Liver (tissue), 9 donors: ENCODE measurements around the gene KLHL24. TPM values are rescaled to one million over a fixed set of nuclear protein-coding genes. Genes with fewer than 3 reads are reported as not detected.
A peak's percentile ranks its signal among the peaks of the same experiment; 100 is the strongest.

Source experiments
- DNase-seq: peaks from one replicate; pipeline ENCODE4 v3.0.0-alpha.2; 2017; ENCODE audit warnings: low spot score
- H3K27ac ChIP-seq, 2 donors: one replicate each; pipeline ENCODE4 v1.7.0; 2013; ENCODE audit warnings: inconsistent platforms in 2 of 2, low read length in 2 of 2, control low read depth in 1 of 2, low read depth in 1 of 2, mild to moderate bottlenecking in 1 of 2
- H3K27me3 ChIP-seq, 4 donors: one replicate each; pipeline versions ENCODE4 v1.6.1 to v1.7.0; 2013; ENCODE audit warnings: low read length in 3 of 4, inconsistent platforms in 1 of 4, mild to moderate bottlenecking in 1 of 4, moderate library complexity in 1 of 4; ENCODE audit not compliant: control insufficient read depth in 4 of 4, insufficient read depth in 4 of 4
- H3K36me3 ChIP-seq, 4 donors: one replicate each; pipeline versions ENCODE4 v1.6.1 to v1.7.0; 2013; ENCODE audit warnings: low read length in 3 of 4, mild to moderate bottlenecking in 3 of 4, low read depth in 1 of 4, moderate library complexity in 1 of 4; ENCODE audit not compliant: control insufficient read depth in 4 of 4, insufficient read depth in 3 of 4
- H3K4me1 ChIP-seq, 4 donors: one replicate each; pipeline versions ENCODE4 v1.6.1 to v1.7.0; 2013; ENCODE audit warnings: low read length in 3 of 4, mild to moderate bottlenecking in 3 of 4, moderate library complexity in 1 of 4; ENCODE audit not compliant: control insufficient read depth in 4 of 4, insufficient read depth in 4 of 4
- H3K4me3 ChIP-seq, 3 donors: one replicate each; pipeline versions ENCODE4 v1.6.1 to v1.7.0; 2013; ENCODE audit warnings: low read length in 3 of 3, control low read depth in 1 of 3, low read depth in 1 of 3, mild to moderate bottlenecking in 1 of 3
- H3K9ac ChIP-seq, 2 donors: one replicate each; pipeline ENCODE4 v1.7.0; 2013; ENCODE audit warnings: low read length in 2 of 2, mild to moderate bottlenecking in 2 of 2, moderate library complexity in 2 of 2, control low read depth in 1 of 2, low read depth in 1 of 2
- H3K9me3 ChIP-seq, 4 donors: one replicate each; pipeline versions ENCODE4 v1.6.1 to v1.7.0; 2013; ENCODE audit warnings: low read length in 3 of 4; ENCODE audit not compliant: control insufficient read depth in 4 of 4
- CTCF ChIP-seq: fragments of 150-350 bp; IDR thresholded peaks from 2 replicates; pipeline ENCODE4 v1.5.1; 2017; ENCODE audit warnings: improper control_type of control experiment, low read depth, low read length; ENCODE audit not compliant: missing input control
- EGR1 ChIP-seq, 2 donors: IDR thresholded peaks; 2 replicates each; pipeline ENCODE4 v1.6.1; 2016 to 2018; ENCODE audit warnings: antibody characterized with exemption in 2 of 2, low read depth in 2 of 2
- FOXA1 ChIP-seq: IDR thresholded peaks from 2 replicates; pipeline ENCODE4 v1.6.1; 2016; ENCODE audit warnings: antibody characterized with exemption
- FOXA2 ChIP-seq: IDR thresholded peaks from 2 replicates; pipeline ENCODE4 v1.6.1; 2016; ENCODE audit warnings: antibody characterized with exemption
- HNF4A ChIP-seq, 2 donors: conservative IDR thresholded peaks; 2 replicates each; pipeline ENCODE4 v1.6.1; 2016; ENCODE audit warnings: antibody characterized with exemption in 2 of 2, mild to moderate bottlenecking in 2 of 2
- HNF4G ChIP-seq: IDR thresholded peaks from 2 replicates; pipeline ENCODE4 v1.6.1; 2016; ENCODE audit warnings: antibody characterized with exemption
- JUND ChIP-seq, 2 donors: IDR thresholded peaks; 2 replicates each; pipeline ENCODE4 v1.6.1; 2016; ENCODE audit warnings: antibody characterized with exemption in 2 of 2
- MAX ChIP-seq: IDR thresholded peaks from 2 replicates; pipeline ENCODE4 v1.6.1; 2016; ENCODE audit warnings: antibody characterized with exemption
- NR2F2 ChIP-seq: IDR thresholded peaks from 2 replicates; pipeline ENCODE4 v1.6.1; 2016; ENCODE audit warnings: antibody characterized with exemption
- RAD21 ChIP-seq, 2 donors: IDR thresholded peaks; 2 replicates each; pipeline ENCODE4 v1.6.1; 2016; ENCODE audit warnings: antibody characterized with exemption in 2 of 2, mild to moderate bottlenecking in 2 of 2
- REST ChIP-seq: IDR thresholded peaks from 2 replicates; pipeline ENCODE4 v1.6.1; 2016; ENCODE audit warnings: antibody characterized with exemption, mild to moderate bottlenecking
- RXRA ChIP-seq, 2 donors: IDR thresholded peaks; 2 replicates each; pipeline ENCODE4 v1.6.1; 2017 to 2018; ENCODE audit warnings: antibody characterized with exemption in 2 of 2, mild to moderate bottlenecking in 1 of 2
- SP1 ChIP-seq: IDR thresholded peaks from 2 replicates; pipeline ENCODE4 v1.6.1; 2018; ENCODE audit warnings: antibody characterized with exemption, mild to moderate bottlenecking
- TAF1 ChIP-seq: conservative IDR thresholded peaks from 2 replicates; pipeline ENCODE4 v1.6.1; 2016; ENCODE audit warnings: antibody characterized with exemption, mild to moderate bottlenecking
- YY1 ChIP-seq: IDR thresholded peaks from 2 replicates; pipeline ENCODE4 v1.6.1; 2016; ENCODE audit warnings: antibody characterized with exemption, mild to moderate bottlenecking
- ZBTB33 ChIP-seq: IDR thresholded peaks from 2 replicates; pipeline ENCODE4 v1.6.1; 2016; ENCODE audit warnings: antibody characterized with exemption
- WGBS: extraction: QIAGEN DNeasy Blood & Tissue Kit; methylation state at CpG from one replicate; pipeline ENCODE4 v1.1.7; 2013; 5-methylcytosine and 5-hydroxymethylcytosine counted together
- polyA plus RNA-seq, 2 donors: library from polyadenylated mRNA; stranded (reverse) in 1 of 2; unstranded in 1 of 2; fragments of 200-250 nt in 1 of 2; fragments of >200 nt in 1 of 2; fragmentation: Nextera tagmentation in 1 of 2; extraction: Ambion mirVana in 1 of 2; gene quantifications; one replicate each; pipeline versions ENCODE4 v1.2.1 to v1.2.3, GENCODE V29; 2013 to 2015
- total RNA-seq, 2 donors: library from RNA; depleted of rRNA; stranded (reverse); fragments of >200 nt; gene quantifications; one replicate each; pipeline ENCODE4 v1.2.3, GENCODE V29; 2014
- donor health status: healthy.
- donor health status: healthy.
- donor health status: healthy.
- donor health status: healthy.
- donor health status: healthy.

KLHL24 gene
- total and polyA plus RNA-seq, 4 donors = 6.4 to 81.8 (median 18.4) TPM

GRCh38 chr3:183636221-183637105, 1.0 kb downstream of the KLHL24 start:
- no peaks in the 10 kb centered on the region for H3K27me3 ChIP-seq
- peaks cover 1 to 22% (median 12%) of the 10 kb centered on the region in 4 donors for H3K4me1 ChIP-seq
- no peaks in the 10 kb centered on the region for H3K36me3 ChIP-seq
- under 1% methylated on average over 84 of the region's 84 CpGs for WGBS
- TF ChIP-seq HNF4A (conservative IDR thresholded peaks at IDR 0.05) (peak; percentile 54 to 65), MAX (peak; percentile 68), REST (peak; percentile 58), RAD21 (IDR thresholded peaks at IDR 0.05) (no peak), CTCF (no peak), FOXA2 (no peak), SP1 (peak; percentile 81), RXRA (IDR thresholded peaks at IDR 0.05) (peak; percentile 59 to 69), HNF4G (peak; percentile 34), YY1 (peak; percentile 77), JUND (IDR thresholded peaks at IDR 0.05) (no peak), FOXA1 (no peak), TAF1 (no peak), ZBTB33 (peak; percentile 14), EGR1 (IDR thresholded peaks at IDR 0.05; ENCODE audit: low read depth in 2 of 2) (peak; percentile 51 to 63), NR2F2 (no peak)
- no peaks in the 10 kb centered on the region for H3K9me3 ChIP-seq
- H3K9ac ChIP-seq = peak overlapping the region; percentile 92 to 93
- H3K27ac ChIP-seq = peak overlapping the region; percentile 99 to 100
- peak; percentile 91 for DNase-seq
- peak overlapping the region; percentile 91 to 99 (median 95) for H3K4me3 ChIP-seq
